DND-41 (cell line): ENCODE results near the gene HS3ST1.

Experiments
- ATAC-seq: fragments of 200-7000 bp; cut with Tn5 transposase; 3 replicates; pipeline ENCODE4 v1.9.1; 2021; ENCODE audit warnings: low read depth; ENCODE audit not compliant: insufficient read depth
- DNase-seq: peaks from one replicate; pipeline ENCODE4 v3.0.0-alpha.2; 2020
- H2AFZ ChIP-seq: 2 replicates; pipeline ENCODE4 v1.6.0; 2012; ENCODE audit warnings: low read depth, low read length
- H3K27ac ChIP-seq: 2 replicates; pipeline ENCODE4 v1.5.1; 2012; ENCODE audit warnings: low read length, inconsistent platforms
- H3K27me3 ChIP-seq: fragments of 200-600 bp; sonication (generic); 2 replicates; pipeline ENCODE4 v1.6.0; 2012; ENCODE audit warnings: low read length, mild to moderate bottlenecking, inconsistent platforms; ENCODE audit not compliant: insufficient read depth, poor library complexity
- H3K36me3 ChIP-seq: 2 replicates; pipeline ENCODE4 v1.5.1; 2012; ENCODE audit warnings: low read length, inconsistent platforms; ENCODE audit not compliant: insufficient read depth
- H3K4me1 ChIP-seq: 2 replicates; pipeline ENCODE4 v1.5.1; 2012; ENCODE audit warnings: mild to moderate bottlenecking, low read length; ENCODE audit not compliant: insufficient read depth
- H3K4me2 ChIP-seq: 2 replicates; pipeline ENCODE4 v1.6.0; 2012; ENCODE audit warnings: mild to moderate bottlenecking, moderate library complexity, low read length, inconsistent platforms; ENCODE audit not compliant: insufficient read depth
- H3K4me3 ChIP-seq, 2 experiments: fragments of 200-600 bp in 1 of 2; shearing (Covaris generic) in 1 of 2; 2 replicates each; pipeline ENCODE4 v1.5.1; 2012 to 2016; ENCODE audit warnings: inconsistent platforms in 2 of 2, low read length in 2 of 2, mild to moderate bottlenecking in 2 of 2, low read depth in 1 of 2, moderate library complexity in 1 of 2
- H3K79me2 ChIP-seq: 2 replicates; pipeline ENCODE4 v1.6.0; 2012; ENCODE audit warnings: low read length, inconsistent platforms; ENCODE audit not compliant: insufficient read depth
- H3K9ac ChIP-seq: 2 replicates; pipeline ENCODE4 v1.6.0; 2012; ENCODE audit warnings: low read depth, mild to moderate bottlenecking, inconsistent platforms, low read length, moderate library complexity
- H3K9me3 ChIP-seq: 2 replicates; pipeline ENCODE4 v1.5.1; 2012; ENCODE audit warnings: low read length, moderate library complexity, mild to moderate bottlenecking, inconsistent platforms; ENCODE audit not compliant: insufficient read depth, severe bottlenecking
- H4K20me1 ChIP-seq: 2 replicates; pipeline ENCODE4 v1.6.0; 2012; ENCODE audit warnings: low read length; ENCODE audit not compliant: insufficient read depth
- EZH2 ChIP-seq: IDR thresholded peaks from 3 replicates; pipeline ENCODE4 v1.6.1; 2012; ENCODE audit warnings: borderline replicate concordance, low read depth, mild to moderate bottlenecking, moderate library complexity, low read length, inconsistent platforms; ENCODE audit not compliant: severe bottlenecking
- TF ChIP-seq, protein P1 (sequence below): IDR thresholded peaks from 2 replicates; pipeline ENCODE4 v1.5.1; 2012; ENCODE audit warnings: borderline replicate concordance, low read length, moderate library complexity, mild to moderate bottlenecking; ENCODE audit not compliant: poor library complexity, severe bottlenecking; ENCODE audit errors: extremely low read depth

Gene HS3ST1

GRCh38 chr4:11415409-11416070, 13.2 kb downstream of the HS3ST1 start:
- TF ChIP-seq, protein P1, sequence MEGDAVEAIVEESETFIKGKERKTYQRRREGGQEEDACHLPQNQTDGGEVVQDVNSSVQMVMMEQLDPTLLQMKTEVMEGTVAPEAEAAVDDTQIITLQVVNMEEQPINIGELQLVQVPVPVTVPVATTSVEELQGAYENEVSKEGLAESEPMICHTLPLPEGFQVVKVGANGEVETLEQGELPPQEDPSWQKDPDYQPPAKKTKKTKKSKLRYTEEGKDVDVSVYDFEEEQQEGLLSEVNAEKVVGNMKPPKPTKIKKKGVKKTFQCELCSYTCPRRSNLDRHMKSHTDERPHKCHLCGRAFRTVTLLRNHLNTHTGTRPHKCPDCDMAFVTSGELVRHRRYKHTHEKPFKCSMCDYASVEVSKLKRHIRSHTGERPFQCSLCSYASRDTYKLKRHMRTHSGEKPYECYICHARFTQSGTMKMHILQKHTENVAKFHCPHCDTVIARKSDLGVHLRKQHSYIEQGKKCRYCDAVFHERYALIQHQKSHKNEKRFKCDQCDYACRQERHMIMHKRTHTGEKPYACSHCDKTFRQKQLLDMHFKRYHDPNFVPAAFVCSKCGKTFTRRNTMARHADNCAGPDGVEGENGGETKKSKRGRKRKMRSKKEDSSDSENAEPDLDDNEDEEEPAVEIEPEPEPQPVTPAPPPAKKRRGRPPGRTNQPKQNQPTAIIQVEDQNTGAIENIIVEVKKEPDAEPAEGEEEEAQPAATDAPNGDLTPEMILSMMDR: no peak
- H3K36me3 ChIP-seq: no peaks in the 10 kb centered on the region
- no peaks in the 10 kb centered on the region for H3K9me3 ChIP-seq
- no peaks in the 10 kb centered on the region for H3K27me3 ChIP-seq
- no peak overlapping the region for H3K4me3 ChIP-seq
- no peak overlapping the region for H3K4me2 ChIP-seq
- H3K9ac ChIP-seq: no peak overlapping the region
- no peaks in the 10 kb centered on the region for H3K4me1 ChIP-seq
- no peak overlapping the region for H3K27ac ChIP-seq
- no peaks in the 10 kb centered on the region for H3K79me2 ChIP-seq
- no peak overlapping the region for H2AFZ ChIP-seq
- H4K20me1 ChIP-seq: no peaks in the 10 kb centered on the region
- DNase-seq (no peak), ATAC-seq (no peak)

DNA sequence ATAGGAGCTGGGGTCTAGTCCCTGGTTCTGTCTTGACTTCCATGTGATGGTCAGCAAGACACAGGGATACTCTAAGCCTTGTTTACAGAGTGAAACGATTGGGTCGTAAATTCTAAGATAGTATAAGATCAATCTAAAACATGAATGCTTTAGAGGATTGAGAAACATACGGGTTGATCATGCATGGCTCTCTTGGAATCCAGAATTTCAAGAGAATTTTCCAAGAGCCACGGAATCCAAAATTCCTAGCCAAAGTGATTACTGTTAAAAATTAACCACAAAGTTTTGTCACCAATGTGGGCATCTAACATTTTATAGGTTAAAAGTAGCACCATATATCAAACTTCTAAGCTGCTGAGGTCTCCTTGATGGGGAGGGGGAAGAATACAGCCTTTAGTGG, 16.5 kb downstream of the HS3ST1 start:
- Histone ChIP-seq H3K79me2 (no peaks in the 10 kb centered on the region), H3K36me3 (no peaks in the 10 kb centered on the region), H3K4me2 (no peak overlapping the region), H3K27me3 (no peaks in the 10 kb centered on the region), H3K4me3 (no peak overlapping the region), H4K20me1 (no peaks in the 10 kb centered on the region), H3K27ac (no peak overlapping the region), H2AFZ (no peak overlapping the region), H3K9me3 (no peaks in the 10 kb centered on the region), H3K9ac (no peak overlapping the region), H3K4me1 (no peaks in the 10 kb centered on the region)
- TF ChIP-seq EZH2: no peak
- DNase-seq: no peak
- no peak for ATAC-seq

DNA sequence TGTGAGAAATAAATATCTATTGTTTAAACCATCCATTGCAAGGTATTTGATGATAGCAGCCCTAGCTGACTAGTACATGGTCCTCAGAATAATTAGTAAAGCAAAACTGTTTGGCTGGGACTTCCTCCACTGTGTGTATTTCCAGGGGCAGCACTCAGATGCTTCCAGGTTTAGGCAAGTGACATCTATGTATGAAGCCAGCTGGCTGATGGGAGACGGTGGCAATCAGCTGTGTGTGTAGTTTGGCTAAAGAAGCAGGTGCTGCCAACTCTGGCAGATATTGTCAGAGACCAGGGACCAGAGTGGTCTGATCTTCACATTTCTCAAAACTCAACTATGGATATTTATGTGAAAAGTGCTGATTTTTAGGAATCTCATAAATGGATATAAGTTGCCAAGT, 19.1 kb downstream of the HS3ST1 start:
- no peaks in the 10 kb centered on the region for H3K36me3 ChIP-seq
- no peaks in the 10 kb centered on the region for H3K9me3 ChIP-seq
- DNase-seq: no peak
- no peaks in the 10 kb centered on the region for H4K20me1 ChIP-seq
- H3K79me2 ChIP-seq: no peaks in the 10 kb centered on the region
- no peak overlapping the region for H3K4me2 ChIP-seq
- no peak overlapping the region for H2AFZ ChIP-seq
- no peaks in the 10 kb centered on the region for H3K4me1 ChIP-seq
- TF ChIP-seq, protein P1: no peak
- no peak for TF ChIP-seq EZH2
- no peak overlapping the region for H3K27ac ChIP-seq
- H3K4me3 ChIP-seq: no peak overlapping the region
- no peaks in the 10 kb centered on the region for H3K27me3 ChIP-seq
- no peak for ATAC-seq
- no peak overlapping the region for H3K9ac ChIP-seq

GRCh38 chr4:11408233-11408967, 20.3 kb downstream of the HS3ST1 start:
- Histone ChIP-seq H3K9me3 (no peaks in the 10 kb centered on the region), H4K20me1 (no peaks in the 10 kb centered on the region), H2AFZ (no peak overlapping the region), H3K79me2 (no peaks in the 10 kb centered on the region), H3K36me3 (no peaks in the 10 kb centered on the region), H3K9ac (no peak overlapping the region), H3K27me3 (no peaks in the 10 kb centered on the region), H3K4me1 (no peaks in the 10 kb centered on the region), H3K4me3 (no peak overlapping the region), H3K4me2 (no peak overlapping the region), H3K27ac (no peak overlapping the region)
- TF ChIP-seq EZH2: no peak
- TF ChIP-seq, protein P1: no peak
- DNase-seq: no peak
- no peak for ATAC-seq
